Measurements from ENCODE around the gene PGM1.

DNA sequence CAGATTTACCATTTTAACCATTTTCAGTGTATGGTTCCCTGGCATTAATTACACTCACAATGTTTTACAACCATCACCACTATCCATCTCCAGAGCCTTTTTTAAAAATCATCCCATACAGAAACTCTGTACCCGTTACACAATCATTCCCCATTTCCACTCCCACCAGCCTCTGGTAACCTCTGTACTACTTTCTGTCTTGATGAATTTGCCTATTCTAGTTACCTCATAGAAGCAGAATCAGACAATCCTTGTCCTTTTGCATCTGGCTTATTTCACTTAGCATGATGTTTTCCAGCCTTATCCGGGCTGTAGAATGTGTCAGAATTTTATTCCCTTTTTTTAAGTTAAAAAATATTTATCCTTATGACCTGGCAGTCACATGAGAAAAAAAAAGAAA, 33.0 kb downstream of the PGM1 start:
- TF ChIP-seq, protein P1, sequence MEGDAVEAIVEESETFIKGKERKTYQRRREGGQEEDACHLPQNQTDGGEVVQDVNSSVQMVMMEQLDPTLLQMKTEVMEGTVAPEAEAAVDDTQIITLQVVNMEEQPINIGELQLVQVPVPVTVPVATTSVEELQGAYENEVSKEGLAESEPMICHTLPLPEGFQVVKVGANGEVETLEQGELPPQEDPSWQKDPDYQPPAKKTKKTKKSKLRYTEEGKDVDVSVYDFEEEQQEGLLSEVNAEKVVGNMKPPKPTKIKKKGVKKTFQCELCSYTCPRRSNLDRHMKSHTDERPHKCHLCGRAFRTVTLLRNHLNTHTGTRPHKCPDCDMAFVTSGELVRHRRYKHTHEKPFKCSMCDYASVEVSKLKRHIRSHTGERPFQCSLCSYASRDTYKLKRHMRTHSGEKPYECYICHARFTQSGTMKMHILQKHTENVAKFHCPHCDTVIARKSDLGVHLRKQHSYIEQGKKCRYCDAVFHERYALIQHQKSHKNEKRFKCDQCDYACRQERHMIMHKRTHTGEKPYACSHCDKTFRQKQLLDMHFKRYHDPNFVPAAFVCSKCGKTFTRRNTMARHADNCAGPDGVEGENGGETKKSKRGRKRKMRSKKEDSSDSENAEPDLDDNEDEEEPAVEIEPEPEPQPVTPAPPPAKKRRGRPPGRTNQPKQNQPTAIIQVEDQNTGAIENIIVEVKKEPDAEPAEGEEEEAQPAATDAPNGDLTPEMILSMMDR (IDR thresholded peaks at IDR 0.05) = no peak
- no peak for TF ChIP-seq POLR2A (IDR thresholded peaks at IDR 0.05; ENCODE audit: low read depth)
- TF ChIP-seq POLR2AphosphoS5 (IDR thresholded peaks at IDR 0.05) = no peak
- TF ChIP-seq EP300 (IDR thresholded peaks at IDR 0.05) = no peak
